Activated T-helper 1 cell treated with anti-CD3 and anti-CD28 coated beads, Interleukin-12 subunit alpha, Interleukin-12 subunit beta, Interleukin-2, Interleukin-4 antibody, amounts not matched to agents 30 ng/mL and 10 ng/mL and 1 ng/mL, durations not matched to agents 14 hours and 24 hours and 36 hours (primary cell): ENCODE results near the gene MRPS33. TPM values are rescaled to one million over a fixed set of nuclear protein-coding genes. Genes with fewer than 3 reads are reported as not detected.
"Not testable (repeated sequence)": the region's sequence is repeated elsewhere in the genome, so short reads cannot be mapped to it uniquely, and the experiment has no call there.

ENCODE experiments used
- DNase-seq: peaks from one replicate; pipeline ENCODE4 v3.0.0; 2021; ENCODE audit warnings: low spot score
- H3K27ac Mint-ChIP-seq: one replicate; pipeline ENCODE4 v1.8.0; 2021; ENCODE audit warnings: mild to moderate bottlenecking, mixed read lengths
- H3K27me3 Mint-ChIP-seq: one replicate; pipeline ENCODE4 v1.8.0; 2022; ENCODE audit warnings: mild to moderate bottlenecking, moderate library complexity, mixed read lengths; ENCODE audit not compliant: insufficient read depth
- H3K36me3 Mint-ChIP-seq: one replicate; pipeline ENCODE4 v1.8.0; 2021; ENCODE audit warnings: low read depth, mixed read lengths
- H3K4me1 Mint-ChIP-seq: one replicate; pipeline ENCODE4 v1.8.0; 2021; ENCODE audit warnings: low read depth, mixed read lengths
- H3K4me3 Mint-ChIP-seq: one replicate; pipeline ENCODE4 v1.8.0; 2021; ENCODE audit warnings: mild to moderate bottlenecking, moderate library complexity, mixed read lengths
- H3K9me3 Mint-ChIP-seq: one replicate; pipeline ENCODE4 v1.8.0; 2021; ENCODE audit warnings: mixed read lengths
- intact Hi-C: fragments of 100-400 bp; cut with micrococcal nuclease; formaldehyde crosslinking; loops from one replicate; pipeline ENCODE4 v1.15.1; 2024
- total RNA-seq: library from RNA; stranded (reverse); gene quantifications from 2 replicates; pipeline ENCODE4 v1.2.3, GENCODE V29; 2022

MRPS33 gene
- 63.0 and 73.9 TPM in 2 replicates for total RNA-seq

DNA sequence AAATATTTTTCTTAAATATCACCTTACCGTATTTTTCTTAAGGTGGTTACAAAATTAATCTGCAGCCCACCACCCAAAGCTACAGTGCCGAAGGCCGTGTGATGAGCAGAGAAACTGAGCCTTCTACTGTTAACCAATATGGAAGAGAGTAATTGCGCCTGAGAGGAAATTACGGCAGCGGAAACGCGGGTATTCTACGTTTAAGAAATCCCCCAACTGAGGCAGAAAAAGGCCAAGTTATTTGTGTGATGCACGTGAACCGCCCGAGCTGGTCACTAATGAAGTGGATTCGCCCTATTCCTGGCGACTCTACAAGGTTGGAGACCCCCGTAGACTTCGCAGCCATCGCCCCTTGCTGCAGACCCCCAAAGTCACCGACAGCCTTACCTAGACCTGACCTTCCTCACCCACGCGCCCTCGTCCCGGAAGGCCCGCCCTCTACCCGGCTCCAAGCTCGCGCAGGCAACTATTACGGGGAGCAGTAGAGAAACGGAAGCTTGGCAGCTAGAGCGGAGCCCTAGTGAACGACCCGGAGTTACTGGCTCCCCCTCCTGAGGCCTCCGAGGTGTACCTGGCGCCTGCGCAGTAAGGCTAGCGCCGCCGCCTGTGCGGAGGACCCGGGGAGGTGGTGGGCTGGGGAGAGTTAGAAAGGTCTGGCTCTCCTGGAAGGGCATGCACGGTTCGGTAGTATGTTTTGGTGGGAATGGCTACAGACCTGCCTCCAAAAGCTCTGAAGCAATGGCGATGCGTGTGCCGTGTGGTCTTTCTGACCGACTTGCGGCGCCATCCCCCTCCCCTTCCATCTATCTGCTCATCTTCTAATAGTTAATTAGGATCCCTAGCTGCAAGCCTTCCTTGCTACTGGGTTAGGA, at the start of gene MRPS33:
MRPS33 (minus strand) TSS at position 429 of the 872 bp plus-strand sequence. CDS start 4,319 bp downstream, outside the sequence.
- DNase-seq = peak; percentile 94

DNA sequence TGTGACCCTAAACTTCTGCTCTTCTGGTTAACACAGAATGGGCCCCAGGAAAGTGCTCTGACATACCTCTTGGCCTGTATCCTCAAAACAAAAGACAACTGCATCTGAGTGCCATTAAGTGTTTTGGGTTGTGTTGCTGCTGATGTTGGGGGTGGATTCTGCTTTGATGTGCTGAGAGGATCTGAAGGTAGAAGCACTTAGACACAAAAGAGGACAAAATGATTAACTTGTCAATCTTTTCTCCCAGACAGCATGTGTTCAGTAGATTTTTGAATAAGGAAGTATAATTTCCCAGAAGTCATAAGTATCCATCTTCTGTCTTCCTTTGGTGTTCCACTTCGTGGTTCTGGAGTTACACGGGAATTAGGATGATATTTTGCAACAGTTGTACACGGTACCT, 43.0 kb upstream of the MRPS33 start:
- intact Hi-C loops = no loop called here
- no peak overlapping the region for H3K27ac Mint-ChIP-seq
- H3K4me1 Mint-ChIP-seq = peaks cover 14% of the 10 kb centered on the region
- no peak for DNase-seq
- peaks cover 2% of the 10 kb centered on the region for H3K36me3 Mint-ChIP-seq
- H3K9me3 Mint-ChIP-seq = no peaks in the 10 kb centered on the region
- H3K27me3 Mint-ChIP-seq = peaks cover 10% of the 10 kb centered on the region
- H3K4me3 Mint-ChIP-seq = no peak overlapping the region

More for the DNA sequence above, at the start of gene MRPS33:
- peaks cover 14% of the 10 kb centered on the region for H3K27me3 Mint-ChIP-seq
- peak within 1 kb of the TSS; percentile 92 for H3K4me3 Mint-ChIP-seq
- H3K9me3 Mint-ChIP-seq = peaks cover 7% of the 10 kb centered on the region
- intact Hi-C loops = loop anchor here (1.0 to 10.0 kb wide), 15 partner anchors 9 to 1650 kb away; partner anchors contain the start of genes AGK, NDUFB2, RAB19 and SSBP1
- peak within 1 kb of the TSS; percentile 98 for H3K27ac Mint-ChIP-seq
- H3K36me3 Mint-ChIP-seq = peaks cover 13% of the 10 kb centered on the region
- H3K4me1 Mint-ChIP-seq = peaks cover 40% of the 10 kb centered on the region

DNA sequence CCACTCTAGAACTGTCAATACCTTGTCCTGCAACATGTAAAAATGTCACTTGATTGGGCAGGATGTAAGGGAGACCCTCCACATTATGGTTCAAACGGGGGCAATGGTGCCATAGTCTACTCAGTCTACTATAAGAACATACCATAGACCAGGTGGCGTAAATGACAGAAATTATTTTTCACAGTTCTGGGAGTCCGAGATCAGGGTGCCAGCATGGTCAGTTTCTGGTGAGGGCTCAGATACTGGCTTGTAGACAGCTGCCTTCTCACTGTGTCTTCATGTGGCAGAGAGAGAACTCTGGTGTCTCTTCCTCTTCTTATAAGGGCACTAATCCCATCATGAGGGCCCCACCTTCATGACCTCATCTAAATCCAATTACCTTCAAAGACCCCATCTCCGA, 40.4 kb upstream of the MRPS33 start:
- peaks cover 19% of the 10 kb centered on the region for H3K4me1 Mint-ChIP-seq
- DNase-seq = no peak
- intact Hi-C loops = no loop called here
- peaks cover 2% of the 10 kb centered on the region for H3K36me3 Mint-ChIP-seq
- H3K27ac Mint-ChIP-seq = no peak overlapping the region
- H3K9me3 Mint-ChIP-seq = no peaks in the 10 kb centered on the region
- H3K4me3 Mint-ChIP-seq = no peak overlapping the region
- peaks cover 5% of the 10 kb centered on the region for H3K27me3 Mint-ChIP-seq

DNA sequence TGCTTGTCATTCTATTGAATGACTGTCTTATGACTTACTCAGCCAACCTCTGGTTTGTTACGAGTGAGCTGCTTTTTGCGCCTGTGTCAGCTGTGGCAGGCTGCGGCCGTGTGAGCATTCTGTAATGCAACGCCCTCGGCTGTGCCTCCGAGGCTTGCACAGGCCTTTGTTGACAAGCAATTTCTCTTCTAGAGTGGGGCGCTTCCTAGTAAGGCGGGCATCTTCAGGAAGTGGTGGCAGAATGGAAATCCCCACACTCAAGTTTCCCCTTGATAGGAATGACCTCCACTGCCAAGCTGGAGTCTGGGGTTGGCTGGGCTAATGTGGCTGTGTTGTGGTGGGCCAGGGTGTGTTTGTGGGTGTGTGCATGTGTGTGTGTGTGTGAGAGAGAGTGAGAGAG, 38.9 kb upstream of the MRPS33 start:
- H3K4me1 Mint-ChIP-seq = peaks cover 19% of the 10 kb centered on the region
- intact Hi-C loops = loop anchor here (1.0 to 2.0 kb wide), 3 partner anchors 20 to 39 kb away; partner anchors contain the start of gene MRPS33
- H3K27ac Mint-ChIP-seq = peak overlapping the region; percentile 97
- no peaks in the 10 kb centered on the region for H3K9me3 Mint-ChIP-seq
- H3K4me3 Mint-ChIP-seq = peak overlapping the region; percentile 66
- DNase-seq = peak; percentile 71
- H3K27me3 Mint-ChIP-seq = peaks cover 11% of the 10 kb centered on the region
- H3K36me3 Mint-ChIP-seq = peaks cover 2% of the 10 kb centered on the region

DNA sequence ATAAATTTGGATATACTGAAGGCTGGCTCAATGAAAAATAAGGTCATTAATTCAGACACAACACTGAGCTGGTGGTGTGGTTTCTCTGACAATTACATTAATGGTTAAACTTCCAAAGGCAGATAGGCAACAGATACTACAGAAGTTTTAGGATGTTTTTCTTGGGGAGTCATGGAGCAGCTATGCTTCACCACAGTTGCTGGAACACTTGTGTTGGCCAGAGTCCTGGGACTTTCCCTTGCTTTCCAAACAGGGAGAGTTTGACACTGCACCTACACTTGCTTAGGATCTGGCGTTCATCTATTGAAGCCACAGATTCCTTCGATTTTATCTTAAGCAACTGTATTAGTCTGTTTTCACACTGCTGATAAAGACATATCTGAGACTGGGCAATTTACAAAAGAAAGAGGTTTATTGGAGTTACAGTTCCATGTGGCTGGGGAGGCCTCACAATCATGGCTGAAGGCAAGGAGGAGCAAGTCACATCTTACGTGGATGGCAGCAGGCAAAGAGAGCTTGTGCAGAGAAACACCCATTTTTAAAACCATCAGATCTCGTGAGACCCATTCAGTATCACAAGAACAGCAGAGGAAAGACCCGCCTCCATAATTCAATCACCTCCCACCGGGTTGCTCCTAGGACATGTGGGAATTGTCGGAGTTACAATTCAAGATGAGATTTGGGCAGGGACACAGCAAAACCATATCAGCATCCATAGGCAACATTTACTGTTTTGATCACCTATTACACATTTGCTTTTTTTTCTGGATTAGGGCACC, 31.3 kb upstream of the MRPS33 start:
- no peak overlapping the region for H3K27ac Mint-ChIP-seq
- intact Hi-C loops = no loop called here
- no peak overlapping the region for H3K4me3 Mint-ChIP-seq
- H3K4me1 Mint-ChIP-seq = no peaks in the 10 kb centered on the region
- peaks cover 21% of the 10 kb centered on the region for H3K27me3 Mint-ChIP-seq
- H3K36me3 Mint-ChIP-seq = no peaks in the 10 kb centered on the region
- H3K9me3 Mint-ChIP-seq = no peaks in the 10 kb centered on the region
- no peak for DNase-seq

DNA sequence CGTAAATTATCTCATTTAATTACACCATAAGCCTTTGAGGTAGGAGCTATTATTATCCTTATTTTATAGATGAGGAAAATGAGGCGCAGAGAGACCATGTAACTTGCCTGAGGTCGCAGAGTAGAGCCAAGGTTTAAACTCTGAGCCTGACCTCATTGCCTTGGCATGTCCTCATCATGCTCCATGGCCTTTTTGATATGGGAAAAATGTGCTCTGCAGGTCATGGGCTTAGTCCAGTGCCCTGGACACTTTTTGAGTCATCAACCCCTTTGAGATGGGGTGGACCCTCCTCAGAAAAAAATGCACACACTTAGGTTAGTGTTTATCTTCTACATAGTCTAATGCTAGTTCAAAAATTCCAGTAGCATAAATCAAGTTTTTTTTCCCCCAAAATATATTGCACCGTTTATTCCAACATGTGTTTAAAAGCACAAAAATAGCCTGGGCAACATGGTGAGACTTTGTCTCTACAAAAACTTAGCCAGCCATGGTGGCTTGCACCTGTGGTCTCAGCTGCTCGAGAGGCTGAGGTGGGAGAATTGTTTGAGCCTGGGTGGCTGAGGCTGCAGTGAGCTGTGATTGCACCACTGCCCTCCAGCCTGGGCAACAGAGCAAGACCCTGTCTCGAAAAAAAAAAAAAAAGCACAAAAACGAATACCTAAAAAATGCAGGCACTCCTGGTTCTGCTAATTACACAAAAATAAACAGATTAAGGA, 30.5 kb upstream of the MRPS33 start:
- H3K9me3 Mint-ChIP-seq = no peaks in the 10 kb centered on the region
- H3K4me1 Mint-ChIP-seq = no peaks in the 10 kb centered on the region
- H3K27me3 Mint-ChIP-seq = peaks cover 25% of the 10 kb centered on the region
- intact Hi-C loops = no loop called here
- H3K27ac Mint-ChIP-seq = no peak overlapping the region
- no peak overlapping the region for H3K4me3 Mint-ChIP-seq
- no peaks in the 10 kb centered on the region for H3K36me3 Mint-ChIP-seq
- DNase-seq = no peak

DNA sequence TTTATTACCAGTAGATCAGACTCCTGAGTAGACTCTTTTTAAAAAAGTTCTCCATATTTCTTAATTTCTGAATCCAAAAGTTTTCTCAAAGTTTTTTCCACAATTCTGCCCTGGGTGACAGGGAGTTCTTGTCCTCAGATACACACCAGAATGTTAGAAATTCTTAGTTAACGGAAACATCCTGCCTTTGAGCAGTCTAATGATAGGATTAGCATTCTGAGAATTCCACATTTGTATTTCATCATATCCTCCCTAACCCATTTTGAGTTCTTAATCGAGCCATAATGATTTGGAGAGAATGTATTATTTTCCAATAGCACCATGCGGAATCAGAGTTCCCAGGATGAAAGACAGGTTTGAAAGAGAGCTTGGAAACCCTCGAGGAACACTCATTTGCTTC, 28.9 kb upstream of the MRPS33 start:
- Mint-ChIP-seq H3K4me1 (peaks cover 5% of the 10 kb centered on the region), H3K36me3 (peaks cover 3% of the 10 kb centered on the region), H3K4me3 (no peak overlapping the region), H3K9me3 (peaks cover 5% of the 10 kb centered on the region), H3K27me3 (peaks cover 24% of the 10 kb centered on the region), H3K27ac (no peak overlapping the region)
- DNase-seq = no peak
- intact Hi-C loops = no loop called here

DNA sequence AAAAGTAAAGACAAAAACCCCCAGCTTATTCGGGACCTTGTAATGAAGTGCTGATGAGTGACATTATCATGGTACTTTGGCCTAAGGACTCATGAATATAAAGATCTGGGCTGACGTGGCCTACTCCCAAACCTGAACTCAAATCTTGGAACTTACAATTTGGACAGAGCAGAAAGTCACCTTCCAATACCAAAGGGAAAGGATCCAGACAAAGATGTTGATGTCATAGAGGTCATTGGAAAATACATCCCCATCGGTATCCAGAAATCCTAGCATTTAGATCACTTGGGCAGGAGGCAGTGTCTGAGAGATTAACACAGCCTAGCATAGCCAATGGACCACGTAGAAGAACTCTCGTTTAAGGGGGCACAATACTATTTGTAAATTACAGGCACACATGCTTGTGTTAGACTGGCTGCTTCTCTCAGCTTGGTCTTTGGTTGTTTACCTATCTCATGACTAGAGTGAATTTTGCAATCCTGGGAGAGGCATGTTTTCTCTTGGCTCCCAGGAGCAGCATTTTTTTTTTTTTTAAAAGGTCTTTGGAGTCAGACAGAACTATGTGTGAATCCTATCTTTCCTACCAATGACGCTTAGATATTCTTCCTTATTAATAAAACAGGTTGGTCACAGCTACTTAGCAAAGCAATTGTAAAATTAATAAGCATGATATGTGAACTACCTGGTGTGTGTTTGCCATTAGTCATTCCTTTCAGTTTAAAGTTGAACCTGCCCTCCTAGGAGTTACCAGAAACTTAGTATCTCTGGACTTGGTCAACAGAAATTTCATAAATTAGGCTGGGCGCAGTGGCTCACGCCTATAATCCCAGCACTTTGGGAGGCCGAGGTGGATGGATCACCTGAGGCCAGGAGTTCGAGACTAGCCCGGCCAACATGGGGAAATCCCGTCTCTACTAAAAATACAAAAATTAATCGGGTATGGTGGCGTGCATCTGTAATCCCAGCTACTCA, 27.8 kb upstream of the MRPS33 start:
- no peak for DNase-seq
- Mint-ChIP-seq H3K27ac (no peak overlapping the region), H3K4me1 (peaks cover 5% of the 10 kb centered on the region), H3K9me3 (peaks cover 5% of the 10 kb centered on the region), H3K36me3 (peaks cover 3% of the 10 kb centered on the region), H3K27me3 (peaks cover 17% of the 10 kb centered on the region), H3K4me3 (no peak overlapping the region)
- intact Hi-C loops = no loop called here

GRCh38 chr7:141039376-141039775, 24.6 kb upstream of the MRPS33 start:
- intact Hi-C loops = no loop called here
- peaks cover 17% of the 10 kb centered on the region for H3K27me3 Mint-ChIP-seq
- peaks cover 5% of the 10 kb centered on the region for H3K9me3 Mint-ChIP-seq
- H3K27ac Mint-ChIP-seq = no peak overlapping the region
- peaks cover 3% of the 10 kb centered on the region for H3K36me3 Mint-ChIP-seq
- H3K4me1 Mint-ChIP-seq = peaks cover 5% of the 10 kb centered on the region
- no peak for DNase-seq
- no peak overlapping the region for H3K4me3 Mint-ChIP-seq

- DNase-seq, H3K9me3 Mint-ChIP-seq, H3K4me3 Mint-ChIP-seq, H3K27ac Mint-ChIP-seq, H3K4me1 Mint-ChIP-seq, intact Hi-C loops, H3K36me3 Mint-ChIP-seq: not testable (repeated sequence)
- peaks cover 17% of the 10 kb centered on the region for H3K27me3 Mint-ChIP-seq
Measured at GRCh38 chr7:141038100-141038499, 23.3 kb upstream of the MRPS33 start.

DNA sequence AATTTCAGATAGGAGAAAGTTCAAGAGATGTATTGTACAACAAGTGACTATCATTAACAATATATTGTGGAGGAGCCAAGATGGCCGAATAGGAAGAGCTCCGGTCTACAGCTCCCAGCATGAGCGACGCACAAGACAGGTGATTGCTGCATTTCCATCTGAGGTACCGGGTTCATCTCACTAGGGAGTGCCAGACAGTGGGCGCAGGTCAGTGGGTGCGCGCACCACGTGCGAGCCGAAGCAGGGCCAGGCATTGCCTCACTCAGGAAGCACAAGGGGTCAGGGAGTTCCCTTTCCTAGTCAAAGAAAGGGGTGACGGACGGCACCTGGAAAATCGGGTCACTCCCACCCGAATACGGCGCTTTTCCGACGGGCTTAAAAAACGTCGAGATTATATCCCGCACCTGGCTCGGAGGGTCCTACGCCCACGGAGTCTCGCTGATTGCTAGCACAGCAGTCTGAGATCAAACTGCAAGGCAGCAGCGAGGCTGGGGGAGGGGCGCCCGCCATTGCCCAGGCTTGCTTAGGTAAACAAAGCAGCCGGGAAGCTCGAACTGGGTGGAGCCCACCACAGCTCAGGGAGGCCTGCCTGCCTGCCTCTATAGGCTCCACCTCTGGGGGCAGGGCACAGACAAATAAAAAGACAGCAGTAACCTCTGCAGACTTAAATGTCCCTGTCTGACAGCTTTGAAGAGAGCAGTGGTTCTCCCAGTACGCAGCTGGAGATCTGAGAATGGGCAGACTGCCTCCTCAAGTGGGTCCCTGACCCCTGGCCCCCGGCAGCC, 18.0 kb upstream of the MRPS33 start:
- peaks cover 12% of the 10 kb centered on the region for H3K9me3 Mint-ChIP-seq
- H3K27me3 Mint-ChIP-seq = peaks cover 25% of the 10 kb centered on the region
- H3K27ac Mint-ChIP-seq, H3K4me1 Mint-ChIP-seq, intact Hi-C loops, DNase-seq, H3K4me3 Mint-ChIP-seq, H3K36me3 Mint-ChIP-seq: not testable (repeated sequence)
